Measurements from ENCODE around the gene ANAPC13.

ANAPC13 gene

GRCh38 chr3:134525293-134525692 is 39.5 kb upstream of the ANAPC13 start:
- H3K79me2 ChIP-seq (ENCODE audit: insufficient read depth, low read length): peaks cover 23% of the 10 kb centered on the region; the same call in 1 of the 2 replicates

GRCh38 chr3:134522541-134522940 is 36.8 kb upstream of the ANAPC13 start:
- Histone ChIP-seq H4K20me1 (ENCODE audit: low read depth, low read length) (no peaks in the 10 kb centered on the region), H3K4me2 (ENCODE audit: low read depth, low read length, poor library complexity, severe bottlenecking) (no peak overlapping the region), H3K4me3 (ENCODE audit: insufficient read depth, low read length, poor library complexity, severe bottlenecking) (no peak overlapping the region), H3F3A (ENCODE audit: insufficient read depth) (no peaks in the 10 kb centered on the region), H3K9me3 (ENCODE audit: insufficient read depth, low read length) (peaks cover 14% of the 10 kb centered on the region), H3K27ac (ENCODE audit: low read depth, low read length) (no peak overlapping the region), H3K27me3 (ENCODE audit: low read length) (no peaks in the 10 kb centered on the region), H2AFZ (ENCODE audit: low read depth, low read length, severe bottlenecking) (no peak overlapping the region), H3K9me2 (replicated peaks; ENCODE audit: insufficient read depth, low read length) (no peaks in the 10 kb centered on the region), H3K79me2 (ENCODE audit: insufficient read depth, low read length) (peaks cover 23% of the 10 kb centered on the region; the same call in 1 of the 2 replicates), H3K9ac (ENCODE audit: low read length) (no peak overlapping the region), H3K36me3 (ENCODE audit: low read length) (peaks cover 25% of the 10 kb centered on the region)
- TF ChIP-seq EZH2phosphoT487 (conservative IDR thresholded peaks at IDR 0.05; ENCODE audit: low read length) (no peak), CTCF (IDR thresholded peaks at IDR 0.05; ENCODE audit: insufficient read depth, low read length, poor library complexity, severe bottlenecking) (no peak)

More at GRCh38 chr3:134525293-134525692, 39.5 kb upstream of the ANAPC13 start:
- Histone ChIP-seq H3F3A (ENCODE audit: insufficient read depth) (no peaks in the 10 kb centered on the region), H3K9me3 (ENCODE audit: insufficient read depth, low read length) (peaks cover 14% of the 10 kb centered on the region; the same call in 1 of the 2 replicates), H3K27me3 (ENCODE audit: low read length) (no peaks in the 10 kb centered on the region), H3K4me2 (ENCODE audit: low read depth, low read length, poor library complexity, severe bottlenecking) (no peak overlapping the region), H3K4me3 (ENCODE audit: insufficient read depth, low read length, poor library complexity, severe bottlenecking) (no peak overlapping the region), H2AFZ (ENCODE audit: low read depth, low read length, severe bottlenecking) (no peak overlapping the region), H3K36me3 (ENCODE audit: low read length) (peaks cover 10% of the 10 kb centered on the region), H4K20me1 (ENCODE audit: low read depth, low read length) (no peaks in the 10 kb centered on the region), H3K9me2 (replicated peaks; ENCODE audit: insufficient read depth, low read length) (no peaks in the 10 kb centered on the region), H3K9ac (ENCODE audit: low read length) (no peak overlapping the region), H3K27ac (ENCODE audit: low read depth, low read length) (no peak overlapping the region)
- no peak for TF ChIP-seq CTCF (IDR thresholded peaks at IDR 0.05; ENCODE audit: insufficient read depth, low read length, poor library complexity, severe bottlenecking)
- no peak for TF ChIP-seq EZH2phosphoT487 (conservative IDR thresholded peaks at IDR 0.05; ENCODE audit: low read length)

GRCh38 chr3:134517791-134518190 is 32.0 kb upstream of the ANAPC13 start:
- Histone ChIP-seq H3K9me2 (replicated peaks; ENCODE audit: insufficient read depth, low read length) (no peaks in the 10 kb centered on the region), H2AFZ (ENCODE audit: low read depth, low read length, severe bottlenecking) (no peak overlapping the region), H3K27ac (ENCODE audit: low read depth, low read length) (no peak overlapping the region), H3K4me3 (ENCODE audit: insufficient read depth, low read length, poor library complexity, severe bottlenecking) (no peak overlapping the region), H3K79me2 (ENCODE audit: insufficient read depth, low read length) (peaks cover 3% of the 10 kb centered on the region; the same call in 1 of the 2 replicates), H3K27me3 (ENCODE audit: low read length) (no peaks in the 10 kb centered on the region), H3K9ac (ENCODE audit: low read length) (no peak overlapping the region), H4K20me1 (ENCODE audit: low read depth, low read length) (no peaks in the 10 kb centered on the region), H3K9me3 (ENCODE audit: insufficient read depth, low read length) (peaks cover 4% of the 10 kb centered on the region), H3K4me2 (ENCODE audit: low read depth, low read length, poor library complexity, severe bottlenecking) (no peak overlapping the region), H3F3A (ENCODE audit: insufficient read depth) (no peaks in the 10 kb centered on the region), H3K36me3 (ENCODE audit: low read length) (peaks cover 28% of the 10 kb centered on the region)
- TF ChIP-seq CTCF (IDR thresholded peaks at IDR 0.05; ENCODE audit: insufficient read depth, low read length, poor library complexity, severe bottlenecking) (no peak), EZH2phosphoT487 (conservative IDR thresholded peaks at IDR 0.05; ENCODE audit: low read length) (no peak)
